Left lung (tissue), 10 donors: ENCODE data around the gene UNC13C. TPM values are rescaled to one million over a fixed set of nuclear protein-coding genes. Genes with fewer than 3 reads are reported as not detected.

ENCODE experiments used
- ATAC-seq: fragments of 200-7000 bp; cut with Tn5 transposase; one replicate; pipeline ENCODE4 v1.9.1; 2020; ENCODE audit warnings: moderate library complexity
- DNase-seq, 4 donors: peaks; one replicate each; pipeline ENCODE4 v3.0.0-alpha.2; 2013 to 2020
- H3K27ac ChIP-seq, 2 donors: fragments of 200-600 bp; sonication (generic) in 1 of 2; one replicate each; pipeline versions ENCODE4 v1.5.0 to v1.8.0; 2020 to 2021
- H3K27me3 ChIP-seq, 2 donors: fragments of 200-600 bp; sonication (generic) in 1 of 2; one replicate each; pipeline versions ENCODE4 v1.5.0 to v1.8.0; 2020 to 2021
- H3K36me3 ChIP-seq, 2 donors: fragments of 200-600 bp; sonication (generic) in 1 of 2; one replicate each; pipeline versions ENCODE4 v1.5.0 to v1.8.0; 2020 to 2021
- H3K4me1 ChIP-seq, 2 donors: fragments of 200-600 bp; one replicate each; pipeline ENCODE4 v1.8.0; 2021
- H3K4me3 ChIP-seq, 2 donors: fragments of 200-600 bp; sonication (generic) in 1 of 2; one replicate each; pipeline versions ENCODE4 v1.5.0 to v1.8.0; 2020 to 2021; ENCODE audit warnings: mild to moderate bottlenecking in 1 of 2
- H3K9me3 ChIP-seq, 2 donors: fragments of 200-600 bp; sonication (generic) in 1 of 2; one replicate each; pipeline versions ENCODE4 v1.5.0 to v1.8.0; 2020 to 2021
- intact Hi-C, 2 donors: fragments of 100-400 bp; cut with DNase I; formaldehyde crosslinking; loops; one replicate each; pipeline versions ENCODE4 v1.11.2 to v1.14.2; 2022
- polyA plus RNA-seq, 6 donors: library from polyadenylated mRNA; unstranded; fragments of 120-200 nt; gene quantifications; one replicate each; pipeline ENCODE4 v1.2.1, GENCODE V29; 2013; ENCODE audit not compliant: insufficient read length in 6 of 6
- total RNA-seq, 2 donors: library from RNA; stranded (reverse); fragmentation: NEBNext Ultra II Directional; extraction: Animal tissue kit (Norgen Biotek cat#: 25700); gene quantifications; one replicate each; pipeline ENCODE4 v1.2.1, GENCODE V29; 2021
- TF ChIP-seq, protein P1 (sequence below), 2 donors: fragments of 200-600 bp; sonication (generic) in 1 of 2; IDR thresholded peaks; one replicate each; pipeline versions ENCODE4 v1.5.0 to v1.8.0; 2021; ENCODE audit warnings: antibody characterized with exemption in 2 of 2
- donor health status: DM: no; HTN: yes; CAD: no.
- donor health status: DM: no; HTN: no; CAD: no.

UNC13C gene
- total and polyA plus RNA-seq, 8 donors: 0.03 to 19.2 (median 12.8) TPM

DNA sequence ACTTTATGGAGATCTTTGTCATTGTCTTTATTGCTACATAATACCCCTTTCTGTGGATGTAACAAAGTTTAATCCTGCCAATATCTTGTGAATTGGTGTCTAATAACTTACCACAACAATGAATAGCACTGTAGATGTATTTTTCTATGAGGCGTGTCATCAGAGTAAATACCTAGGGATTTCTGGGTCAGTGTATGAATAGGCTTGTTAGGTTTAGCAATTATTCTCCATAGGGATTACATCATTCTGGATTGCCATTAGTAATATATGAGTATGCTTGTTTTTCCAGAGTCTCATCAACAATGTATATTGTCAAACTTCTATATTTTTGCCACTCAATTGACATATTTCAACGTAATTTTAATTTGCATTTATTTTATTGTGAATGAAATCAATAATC lies 67.9 kb downstream of the UNC13C start:
- H3K9me3 ChIP-seq: no peaks in the 10 kb centered on the region
- H3K27ac ChIP-seq: no peak overlapping the region
- H3K4me1 ChIP-seq: no peaks in the 10 kb centered on the region
- TF ChIP-seq, protein P1, sequence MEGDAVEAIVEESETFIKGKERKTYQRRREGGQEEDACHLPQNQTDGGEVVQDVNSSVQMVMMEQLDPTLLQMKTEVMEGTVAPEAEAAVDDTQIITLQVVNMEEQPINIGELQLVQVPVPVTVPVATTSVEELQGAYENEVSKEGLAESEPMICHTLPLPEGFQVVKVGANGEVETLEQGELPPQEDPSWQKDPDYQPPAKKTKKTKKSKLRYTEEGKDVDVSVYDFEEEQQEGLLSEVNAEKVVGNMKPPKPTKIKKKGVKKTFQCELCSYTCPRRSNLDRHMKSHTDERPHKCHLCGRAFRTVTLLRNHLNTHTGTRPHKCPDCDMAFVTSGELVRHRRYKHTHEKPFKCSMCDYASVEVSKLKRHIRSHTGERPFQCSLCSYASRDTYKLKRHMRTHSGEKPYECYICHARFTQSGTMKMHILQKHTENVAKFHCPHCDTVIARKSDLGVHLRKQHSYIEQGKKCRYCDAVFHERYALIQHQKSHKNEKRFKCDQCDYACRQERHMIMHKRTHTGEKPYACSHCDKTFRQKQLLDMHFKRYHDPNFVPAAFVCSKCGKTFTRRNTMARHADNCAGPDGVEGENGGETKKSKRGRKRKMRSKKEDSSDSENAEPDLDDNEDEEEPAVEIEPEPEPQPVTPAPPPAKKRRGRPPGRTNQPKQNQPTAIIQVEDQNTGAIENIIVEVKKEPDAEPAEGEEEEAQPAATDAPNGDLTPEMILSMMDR (IDR thresholded peaks at IDR 0.05): no peak
- no peak for ATAC-seq
- H3K27me3 ChIP-seq: no peaks in the 10 kb centered on the region
- DNase-seq: no peak
- H3K4me3 ChIP-seq: no peak overlapping the region
- intact Hi-C loops: no loop called here
- H3K36me3 ChIP-seq: no peaks in the 10 kb centered on the region

DNA sequence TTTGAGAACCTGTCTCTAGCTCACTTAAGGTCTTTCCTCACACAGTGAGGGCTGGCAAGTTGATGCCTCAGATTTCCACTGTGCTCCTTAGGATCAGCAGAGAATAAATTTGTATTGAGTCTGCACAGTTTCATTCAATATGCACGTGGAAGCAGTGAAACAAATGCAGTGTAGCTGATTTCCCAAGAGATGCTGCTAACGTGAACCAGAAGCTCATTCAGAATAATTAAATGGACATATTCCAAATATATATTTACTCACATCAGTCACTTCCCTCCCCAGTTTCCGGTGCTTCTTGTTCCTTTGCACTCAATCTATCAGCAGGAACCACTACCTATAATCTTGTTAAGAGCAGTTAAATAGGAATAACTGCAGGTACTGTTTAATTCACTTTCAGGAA lies 86.1 kb downstream of the UNC13C start:
- Histone ChIP-seq H3K27ac (no peak overlapping the region), H3K4me3 (no peak overlapping the region), H3K9me3 (no peaks in the 10 kb centered on the region), H3K4me1 (no peaks in the 10 kb centered on the region), H3K36me3 (no peaks in the 10 kb centered on the region), H3K27me3 (no peaks in the 10 kb centered on the region)
- TF ChIP-seq, protein P1 (IDR thresholded peaks at IDR 0.05): no peak
- DNase-seq: no peak
- intact Hi-C loops: no loop called here
- no peak for ATAC-seq

DNA sequence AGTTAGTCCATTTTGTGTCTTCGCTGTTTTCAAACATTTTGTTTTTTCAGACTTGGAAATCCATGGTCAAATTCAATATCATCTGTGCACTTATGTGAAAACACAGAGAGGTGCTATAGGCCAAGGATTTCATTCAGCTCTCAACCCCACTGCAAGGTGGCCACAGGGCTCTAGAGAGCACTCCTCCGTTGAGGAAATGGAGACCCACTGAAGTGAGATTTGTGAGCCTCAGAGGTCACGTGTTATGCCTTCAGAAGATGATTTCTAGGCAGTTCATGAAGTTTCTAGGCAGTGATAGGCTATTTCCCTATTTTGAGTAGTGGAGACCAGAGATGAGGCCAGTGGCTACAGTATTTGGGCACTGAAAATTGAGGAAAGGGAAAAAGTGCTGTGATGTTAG lies 88.2 kb downstream of the UNC13C start:
- H3K4me1 ChIP-seq: no peaks in the 10 kb centered on the region
- no peaks in the 10 kb centered on the region for H3K9me3 ChIP-seq
- no peaks in the 10 kb centered on the region for H3K27me3 ChIP-seq
- intact Hi-C loops: no loop called here
- H3K27ac ChIP-seq: no peak overlapping the region
- no peak for ATAC-seq
- no peak for DNase-seq
- H3K4me3 ChIP-seq: no peak overlapping the region
- TF ChIP-seq, protein P1 (IDR thresholded peaks at IDR 0.05): no peak
- H3K36me3 ChIP-seq: no peaks in the 10 kb centered on the region

DNA sequence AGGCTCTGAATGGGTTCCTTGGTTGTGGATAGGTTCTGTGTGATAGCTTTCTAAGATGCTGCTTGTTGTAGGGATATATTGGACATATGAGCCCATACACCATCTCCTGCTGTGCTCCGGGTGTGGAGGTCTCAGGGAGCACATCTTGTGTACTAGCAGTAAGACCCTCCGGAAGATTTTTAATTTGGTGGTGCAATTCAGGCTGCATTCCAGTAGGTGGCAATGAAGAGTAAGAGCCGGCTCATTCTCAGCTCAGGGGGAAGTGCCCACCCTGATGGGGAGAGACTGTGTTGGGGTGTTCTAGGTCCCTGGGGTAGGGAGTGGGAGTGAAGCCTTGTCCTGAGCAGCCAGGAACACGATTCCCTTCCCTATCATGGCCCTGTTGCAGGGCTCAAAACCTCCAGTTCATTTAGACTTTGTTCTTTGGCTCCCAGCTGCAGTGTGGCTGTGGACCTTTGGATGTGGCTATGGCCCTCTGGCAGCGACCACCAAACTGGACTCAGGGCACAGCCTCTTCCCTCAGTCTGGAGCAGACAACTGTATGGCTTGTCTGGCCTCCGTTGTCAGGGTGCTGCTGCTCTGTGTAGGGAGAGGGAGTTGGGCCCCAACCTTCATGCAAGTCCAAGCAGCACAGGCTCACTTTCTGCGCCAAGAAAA lies 104.7 kb downstream of the UNC13C start:
- Histone ChIP-seq H3K27ac (no peak overlapping the region), H3K9me3 (no peaks in the 10 kb centered on the region), H3K4me1 (no peaks in the 10 kb centered on the region), H3K27me3 (no peaks in the 10 kb centered on the region), H3K4me3 (no peak overlapping the region), H3K36me3 (no peaks in the 10 kb centered on the region)
- intact Hi-C loops: no loop called here
- DNase-seq: no peak
- TF ChIP-seq, protein P1 (IDR thresholded peaks at IDR 0.05): peak; percentile 39 to 65
- peak; percentile 55 for ATAC-seq

DNA sequence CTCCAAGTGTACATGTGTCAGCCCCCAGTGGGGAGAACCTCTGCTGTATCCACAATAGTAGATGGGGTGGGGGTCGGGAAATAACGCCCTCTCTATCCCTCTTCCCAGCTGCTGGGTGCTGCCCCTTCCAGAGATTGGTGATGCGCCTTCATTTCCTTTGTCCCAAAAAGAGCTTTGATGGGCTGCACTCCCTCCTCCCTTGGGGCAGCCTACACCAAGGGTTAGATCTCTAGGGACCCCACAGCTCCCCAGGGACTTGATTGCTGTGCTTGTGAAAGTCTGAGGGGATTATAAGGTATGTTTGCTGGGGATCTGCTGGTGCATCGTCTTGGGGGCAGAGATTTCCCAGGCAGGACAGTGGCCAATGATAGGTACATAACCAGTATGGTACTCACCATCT lies 105.3 kb downstream of the UNC13C start:
- ATAC-seq (no peak), DNase-seq (no peak)
- Histone ChIP-seq H3K27ac (no peak overlapping the region), H3K4me1 (no peaks in the 10 kb centered on the region), H3K27me3 (no peaks in the 10 kb centered on the region), H3K36me3 (no peaks in the 10 kb centered on the region), H3K4me3 (no peak overlapping the region), H3K9me3 (no peaks in the 10 kb centered on the region)
- TF ChIP-seq, protein P1 (IDR thresholded peaks at IDR 0.05): no peak
- intact Hi-C loops: no loop called here
